ENCODE results near the gene KRT36. TPM values are rescaled to one million over a fixed set of nuclear protein-coding genes. Genes with fewer than 3 reads are reported as not detected.

KRT36 gene
- total RNA-seq, 1 donor from 2014 or later = not detected

DNA sequence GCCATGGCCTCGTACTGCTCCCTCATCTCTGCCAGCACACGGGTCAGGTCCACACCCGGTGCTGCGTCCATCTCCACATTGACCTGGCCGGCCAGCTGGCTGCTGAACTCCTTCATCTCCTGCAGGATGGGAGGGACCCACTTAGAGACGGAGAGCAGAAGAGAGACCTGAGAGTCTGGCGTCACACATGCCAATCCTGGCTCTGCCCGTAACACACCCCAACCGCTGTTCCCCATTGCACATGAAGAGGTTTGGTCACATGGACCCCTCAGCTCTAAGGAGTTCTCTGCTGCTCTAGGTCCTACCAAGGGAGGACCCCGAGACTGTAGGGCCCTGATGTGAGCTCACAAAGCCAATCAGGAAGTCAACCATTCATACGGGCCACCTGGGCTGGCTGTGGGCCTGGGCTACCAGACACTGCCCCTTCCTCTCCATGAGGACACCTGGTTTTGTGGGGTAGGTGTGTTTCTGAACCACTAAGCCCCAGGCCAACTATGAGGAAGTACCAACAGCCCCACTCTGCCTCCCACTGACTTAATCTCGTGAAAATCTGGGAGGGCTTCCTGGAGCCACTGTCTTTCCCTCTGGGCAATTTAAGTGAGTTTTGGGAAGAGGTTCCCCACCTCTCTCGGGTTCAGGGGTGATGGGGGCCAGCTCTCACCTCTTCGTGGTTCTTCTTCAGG, 26.6 kb upstream of the KRT36 start:
- no peaks in the 10 kb centered on the region for H3K36me3 Mint-ChIP-seq (ENCODE audit: low read depth)
- DNase-seq (ENCODE audit: low spot score) = no peak
- H3K27ac Mint-ChIP-seq (ENCODE audit: unreplicated experiment) = no peak overlapping the region

DNA sequence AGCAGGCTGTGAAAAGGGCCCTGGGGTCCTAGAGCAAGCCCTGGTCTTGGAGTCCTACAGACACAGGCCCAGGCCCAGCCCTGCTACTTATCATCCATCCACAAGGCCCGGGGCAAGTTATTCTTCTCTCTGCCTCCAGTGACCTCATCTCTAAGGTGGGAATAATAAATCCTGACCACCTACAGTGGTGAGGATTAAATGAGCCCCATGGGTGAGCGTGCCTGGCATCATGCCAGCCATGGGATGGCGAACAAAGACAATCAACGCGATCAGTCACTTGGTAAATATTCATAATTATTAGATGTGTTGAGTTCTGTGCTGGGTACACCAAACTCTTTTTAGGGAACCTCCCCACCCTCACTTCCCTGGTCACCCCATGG, 23.4 kb upstream of the KRT36 start:
- DNase-seq (ENCODE audit: low spot score) = no peak
- Mint-ChIP-seq H3K27ac (ENCODE audit: unreplicated experiment) (no peak overlapping the region), H3K9me3 (ENCODE audit: low read depth) (no peaks in the 10 kb centered on the region), H3K4me1 (ENCODE audit: low read depth) (no peaks in the 10 kb centered on the region), H3K27me3 (ENCODE audit: low read depth) (peaks cover 11% of the 10 kb centered on the region), H3K36me3 (ENCODE audit: low read depth) (no peaks in the 10 kb centered on the region), H3K4me3 (ENCODE audit: unreplicated experiment) (no peak overlapping the region)
- TF ChIP-seq, protein P1, sequence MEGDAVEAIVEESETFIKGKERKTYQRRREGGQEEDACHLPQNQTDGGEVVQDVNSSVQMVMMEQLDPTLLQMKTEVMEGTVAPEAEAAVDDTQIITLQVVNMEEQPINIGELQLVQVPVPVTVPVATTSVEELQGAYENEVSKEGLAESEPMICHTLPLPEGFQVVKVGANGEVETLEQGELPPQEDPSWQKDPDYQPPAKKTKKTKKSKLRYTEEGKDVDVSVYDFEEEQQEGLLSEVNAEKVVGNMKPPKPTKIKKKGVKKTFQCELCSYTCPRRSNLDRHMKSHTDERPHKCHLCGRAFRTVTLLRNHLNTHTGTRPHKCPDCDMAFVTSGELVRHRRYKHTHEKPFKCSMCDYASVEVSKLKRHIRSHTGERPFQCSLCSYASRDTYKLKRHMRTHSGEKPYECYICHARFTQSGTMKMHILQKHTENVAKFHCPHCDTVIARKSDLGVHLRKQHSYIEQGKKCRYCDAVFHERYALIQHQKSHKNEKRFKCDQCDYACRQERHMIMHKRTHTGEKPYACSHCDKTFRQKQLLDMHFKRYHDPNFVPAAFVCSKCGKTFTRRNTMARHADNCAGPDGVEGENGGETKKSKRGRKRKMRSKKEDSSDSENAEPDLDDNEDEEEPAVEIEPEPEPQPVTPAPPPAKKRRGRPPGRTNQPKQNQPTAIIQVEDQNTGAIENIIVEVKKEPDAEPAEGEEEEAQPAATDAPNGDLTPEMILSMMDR (IDR thresholded peaks at IDR 0.05) = no peak

More for the DNA sequence above, 26.6 kb upstream of the KRT36 start:
- H3K4me3 Mint-ChIP-seq (ENCODE audit: unreplicated experiment) = no peak overlapping the region
- H3K9me3 Mint-ChIP-seq (ENCODE audit: low read depth) = no peaks in the 10 kb centered on the region
- peaks cover 11% of the 10 kb centered on the region for H3K27me3 Mint-ChIP-seq (ENCODE audit: low read depth)
- no peaks in the 10 kb centered on the region for H3K4me1 Mint-ChIP-seq (ENCODE audit: low read depth)
- TF ChIP-seq, protein P1 (IDR thresholded peaks at IDR 0.05) = no peak

DNA sequence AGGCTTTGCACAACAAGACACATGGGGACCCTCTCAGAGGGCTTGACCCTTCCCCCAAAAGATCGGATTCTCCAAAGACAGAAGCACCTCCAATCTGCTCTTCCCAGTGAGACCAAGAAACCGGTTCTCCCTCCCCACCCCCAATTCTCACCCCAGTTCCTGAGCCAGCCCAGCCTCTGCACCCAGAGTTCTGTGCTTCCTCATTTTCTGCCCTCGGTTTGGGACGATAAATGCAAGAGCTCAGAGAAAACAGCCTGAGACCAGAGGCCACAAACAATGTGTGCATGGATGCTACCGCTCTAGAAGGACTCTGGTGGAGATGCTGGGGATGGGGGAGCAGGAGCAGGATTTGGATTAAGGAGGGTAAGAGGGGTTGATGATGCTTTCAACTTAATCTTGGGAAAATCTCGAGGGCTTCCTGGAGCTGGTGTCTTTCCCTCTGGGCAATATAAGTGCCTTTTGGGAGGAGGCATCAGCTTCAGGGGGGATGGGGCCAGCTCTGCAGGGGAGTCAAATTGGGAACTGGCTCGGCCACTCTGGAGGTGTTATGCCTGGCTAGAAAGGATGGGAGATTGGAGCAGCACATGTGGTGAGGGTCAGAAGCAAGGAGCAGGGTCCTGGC, 22.9 kb upstream of the KRT36 start:
- Mint-ChIP-seq H3K9me3 (ENCODE audit: low read depth) (no peaks in the 10 kb centered on the region), H3K36me3 (ENCODE audit: low read depth) (no peaks in the 10 kb centered on the region), H3K4me3 (ENCODE audit: unreplicated experiment) (no peak overlapping the region), H3K27ac (ENCODE audit: unreplicated experiment) (no peak overlapping the region), H3K27me3 (ENCODE audit: low read depth) (peaks cover 11% of the 10 kb centered on the region), H3K4me1 (ENCODE audit: low read depth) (no peaks in the 10 kb centered on the region)
- DNase-seq (ENCODE audit: low spot score) = no peak
- TF ChIP-seq, protein P1 (IDR thresholded peaks at IDR 0.05) = no peak

DNA sequence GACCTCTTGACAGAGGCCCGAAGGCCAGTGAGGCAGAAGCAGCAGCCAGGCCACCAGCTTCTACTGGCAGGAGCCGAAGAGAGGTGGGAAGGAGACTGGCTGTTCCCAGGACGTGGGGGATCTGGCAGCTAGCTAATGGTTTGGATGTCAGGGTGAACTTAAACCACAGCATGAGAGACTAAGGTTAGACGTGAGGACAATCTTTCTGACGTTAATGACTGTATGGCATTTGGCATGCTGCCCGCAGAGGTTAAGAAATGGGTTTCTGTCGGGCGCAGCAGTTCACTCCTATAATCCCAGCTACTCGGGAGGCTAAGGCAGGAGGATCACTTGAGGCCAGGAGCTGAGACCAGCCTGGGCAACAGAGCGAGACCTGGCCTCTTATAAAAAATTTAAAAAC, 22.0 kb upstream of the KRT36 start:
- DNase-seq (ENCODE audit: low spot score) = no peak
- Mint-ChIP-seq H3K27me3 (ENCODE audit: low read depth) (peaks cover 11% of the 10 kb centered on the region), H3K27ac (ENCODE audit: unreplicated experiment) (no peak overlapping the region), H3K9me3 (ENCODE audit: low read depth) (no peaks in the 10 kb centered on the region), H3K4me3 (ENCODE audit: unreplicated experiment) (no peak overlapping the region), H3K36me3 (ENCODE audit: low read depth) (no peaks in the 10 kb centered on the region), H3K4me1 (ENCODE audit: low read depth) (no peaks in the 10 kb centered on the region)
- TF ChIP-seq, protein P1 (IDR thresholded peaks at IDR 0.05) = no peak

DNA sequence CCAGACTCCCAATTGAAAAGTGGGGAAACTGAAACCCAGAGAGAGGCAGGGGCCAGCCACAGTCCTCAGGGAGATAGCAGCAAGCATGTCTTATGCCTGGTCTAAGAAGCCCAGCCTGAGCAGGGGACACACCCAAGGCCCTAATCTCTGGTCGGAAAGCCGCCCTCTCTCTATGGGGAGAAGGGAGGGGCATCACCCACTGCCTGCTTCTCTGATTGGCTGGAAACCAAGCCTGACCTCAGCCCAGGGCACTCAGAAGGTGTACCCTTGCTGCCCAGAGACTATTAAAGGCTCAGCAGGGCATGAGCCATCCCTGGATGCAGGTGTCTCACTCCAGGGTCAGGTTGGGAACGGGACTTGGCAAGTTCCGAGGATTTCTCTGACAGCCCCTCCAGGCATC, 21.4 kb upstream of the KRT36 start:
- no peaks in the 10 kb centered on the region for H3K4me1 Mint-ChIP-seq (ENCODE audit: low read depth)
- H3K9me3 Mint-ChIP-seq (ENCODE audit: low read depth) = no peaks in the 10 kb centered on the region
- H3K36me3 Mint-ChIP-seq (ENCODE audit: low read depth) = no peaks in the 10 kb centered on the region
- no peak for DNase-seq (ENCODE audit: low spot score)
- H3K27ac Mint-ChIP-seq (ENCODE audit: unreplicated experiment) = no peak overlapping the region
- TF ChIP-seq, protein P1 (IDR thresholded peaks at IDR 0.05) = no peak
- H3K27me3 Mint-ChIP-seq (ENCODE audit: low read depth) = peaks cover 9% of the 10 kb centered on the region
- no peak overlapping the region for H3K4me3 Mint-ChIP-seq (ENCODE audit: unreplicated experiment)

All from chondrocyte (in vitro differentiated cells).